ENCODE data around the gene INPP5A. TPM values are rescaled to one million over a fixed set of nuclear protein-coding genes. Genes with fewer than 3 reads are reported as not detected.

The INPP5A gene
- total and polyA plus RNA-seq, 4 donors = 12.4 to 39.9 (median 28.2) TPM

GRCh38 chr10:132517951-132518521 lies 19.6 kb upstream of the INPP5A start:
- ATAC-seq (ENCODE audit: insufficient read depth, low FRiP score) = no peak
- Histone ChIP-seq H3K27me3 (ENCODE audit: control insufficient read depth in 3 of 3, insufficient read depth in 3 of 3, low read length in 2 of 3) (no peaks in the 10 kb centered on the region), H3K9ac (ENCODE audit: insufficient read depth in 1 of 2, low read length in 2 of 2) (no peak overlapping the region), H3K9me3 (ENCODE audit: control insufficient read depth in 4 of 4, insufficient read depth in 3 of 4, low read length in 3 of 4) (peaks cover 0 to 5% (median 2%) of the 10 kb centered on the region in 4 donors), H3K4me3 (no peak overlapping the region), H3K27ac (ENCODE audit: low read depth in 1 of 2, low read length in 1 of 2) (peak overlapping the region; percentile 94), H3K4me1 (ENCODE audit: control insufficient read depth in 5 of 5, insufficient read depth in 5 of 5, low read length in 5 of 5) (peaks cover 19 to 70% (median 48%) of the 10 kb centered on the region in 5 donors), H3K36me3 (ENCODE audit: control insufficient read depth in 4 of 4, insufficient read depth in 4 of 4, low read length in 4 of 4) (no peaks in the 10 kb centered on the region)
- TF ChIP-seq CTCF (IDR thresholded peaks at IDR 0.05; ENCODE audit: control extremely low read depth, extremely low read depth) = no peak
- peak in 1 of 3 donors; percentile 16 for DNase-seq
- WGBS, 2 donors = 54 to 75% methylated on average over 16 of the region's 16 CpGs

- WGBS, 2 donors = 40 to 55% methylated on average over 29 of the region's 29 CpGs
- TF ChIP-seq CTCF (IDR thresholded peaks at IDR 0.05; ENCODE audit: control extremely low read depth, extremely low read depth) = no peak
- ATAC-seq (ENCODE audit: insufficient read depth, low FRiP score) (peak; percentile 16), DNase-seq (peak in 2 of 3 donors; percentile 66 to 69)
- Histone ChIP-seq H3K4me3 (no peak overlapping the region), H3K4me1 (ENCODE audit: control insufficient read depth in 5 of 5, insufficient read depth in 5 of 5, low read length in 5 of 5) (peaks cover 19 to 70% (median 48%) of the 10 kb centered on the region in 5 donors), H3K9me3 (ENCODE audit: control insufficient read depth in 4 of 4, insufficient read depth in 3 of 4, low read length in 3 of 4) (peaks cover 0 to 5% (median 2%) of the 10 kb centered on the region in 4 donors), H3K27me3 (ENCODE audit: control insufficient read depth in 3 of 3, insufficient read depth in 3 of 3, low read length in 2 of 3) (no peaks in the 10 kb centered on the region), H3K9ac (ENCODE audit: insufficient read depth in 1 of 2, low read length in 2 of 2) (peak overlapping the region in 1 of 2 donors; percentile 13), H3K36me3 (ENCODE audit: control insufficient read depth in 4 of 4, insufficient read depth in 4 of 4, low read length in 4 of 4) (no peaks in the 10 kb centered on the region), H3K27ac (ENCODE audit: low read depth in 1 of 2, low read length in 1 of 2) (peak overlapping the region; percentile 94)
Measured at GRCh38 chr10:132518572-132519381, 18.8 kb upstream of the INPP5A start.

DNA sequence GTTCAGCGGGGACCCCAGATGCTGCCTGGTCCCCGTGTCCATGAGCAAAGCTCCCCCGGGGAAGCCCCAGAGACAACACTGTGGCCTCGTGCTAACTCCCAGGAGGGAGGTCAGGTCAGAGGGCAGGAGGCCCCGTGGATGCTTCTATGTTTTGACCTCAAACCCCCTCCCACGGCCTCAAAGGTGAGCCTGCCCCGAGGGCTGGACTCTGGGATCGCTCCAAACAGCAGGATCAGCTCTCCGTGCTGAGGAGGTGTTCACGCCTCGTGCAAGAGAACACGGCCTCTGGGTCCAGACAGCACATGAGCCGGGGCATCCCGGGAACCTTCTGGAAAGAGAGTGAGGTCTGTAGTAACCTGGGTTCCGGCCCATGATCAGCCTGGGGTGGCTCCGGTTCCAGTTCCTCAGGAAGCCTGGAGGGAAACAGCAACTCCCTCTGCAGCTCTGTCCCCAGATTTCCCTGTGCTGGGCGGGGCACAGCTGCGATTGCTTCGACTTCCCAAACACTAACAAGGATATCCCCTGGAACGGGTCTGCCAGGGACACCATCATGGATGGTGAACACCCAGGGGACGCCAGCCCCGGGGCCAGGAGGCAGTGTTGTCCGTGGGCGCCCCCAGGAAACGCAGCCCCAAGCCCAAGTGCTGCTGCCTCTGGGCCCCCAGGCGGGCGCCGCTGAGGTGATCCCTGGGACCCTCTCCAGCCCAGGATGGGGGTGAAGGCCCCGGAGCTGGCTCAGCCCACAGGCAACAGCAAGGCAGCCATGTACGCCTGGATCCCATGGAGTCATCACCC lies 18.0 kb upstream of the INPP5A start:
- H3K27ac ChIP-seq (ENCODE audit: low read depth in 1 of 2, low read length in 1 of 2) = peak overlapping the region; percentile 61 to 94
- no peak overlapping the region for H3K9ac ChIP-seq (ENCODE audit: insufficient read depth in 1 of 2, low read length in 2 of 2)
- DNase-seq (peak in 1 of 3 donors; percentile 13), ATAC-seq (ENCODE audit: insufficient read depth, low FRiP score) (no peak)
- WGBS, 2 donors = 64 to 71% methylated on average over 27 to 30 of the region's 30 CpGs
- peaks cover 0 to 2% (median under 1%) of the 10 kb centered on the region in 4 donors for H3K9me3 ChIP-seq (ENCODE audit: control insufficient read depth in 4 of 4, insufficient read depth in 3 of 4, low read length in 3 of 4)
- no peak for TF ChIP-seq CTCF (IDR thresholded peaks at IDR 0.05; ENCODE audit: control extremely low read depth, extremely low read depth)
- H3K4me1 ChIP-seq (ENCODE audit: control insufficient read depth in 5 of 5, insufficient read depth in 5 of 5, low read length in 5 of 5) = peaks cover 19 to 70% (median 48%) of the 10 kb centered on the region in 5 donors
- no peak overlapping the region for H3K4me3 ChIP-seq
- H3K27me3 ChIP-seq (ENCODE audit: control insufficient read depth in 3 of 3, insufficient read depth in 3 of 3, low read length in 2 of 3) = no peaks in the 10 kb centered on the region
- H3K36me3 ChIP-seq (ENCODE audit: control insufficient read depth in 4 of 4, insufficient read depth in 4 of 4, low read length in 4 of 4) = no peaks in the 10 kb centered on the region
